ENCODE measurements around the gene DHTKD1.
"Not testable (repeated sequence)": the region's sequence is repeated elsewhere in the genome, so short reads cannot be mapped to it uniquely, and the experiment has no call there.

Gene DHTKD1

DNA sequence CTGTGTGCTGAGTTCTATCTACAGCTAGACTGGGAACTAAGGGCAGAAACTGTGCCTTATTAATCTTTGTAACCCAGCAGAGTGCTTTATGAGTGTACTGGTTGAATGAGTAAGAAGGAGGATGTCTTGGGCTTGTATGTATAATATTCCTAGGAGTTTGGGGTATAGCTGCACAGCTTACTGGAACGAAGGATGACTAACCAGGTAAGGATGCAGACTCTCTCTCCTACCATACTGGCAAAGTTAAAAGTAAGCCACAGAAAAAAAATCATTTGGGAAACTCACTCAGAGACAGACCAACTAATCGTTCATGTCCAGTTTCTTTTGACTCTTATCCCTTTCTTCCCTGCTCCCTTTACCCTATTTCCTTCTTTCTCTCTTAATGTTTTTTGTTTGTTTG lies 1.4 kb upstream of the DHTKD1 start:
- DNase-seq (ENCODE audit: low read depth in 3 of 3), result no peak

- not testable (repeated sequence) for DNase-seq (ENCODE audit: low read depth in 3 of 3)
Observed at GRCh38 chr10:12071441-12071840, 2.7 kb downstream of the DHTKD1 start.

GRCh38 chr10:12073526-12073925 lies 4.8 kb downstream of the DHTKD1 start:
- no peak for DNase-seq (ENCODE audit: low read depth in 3 of 3)

DNA sequence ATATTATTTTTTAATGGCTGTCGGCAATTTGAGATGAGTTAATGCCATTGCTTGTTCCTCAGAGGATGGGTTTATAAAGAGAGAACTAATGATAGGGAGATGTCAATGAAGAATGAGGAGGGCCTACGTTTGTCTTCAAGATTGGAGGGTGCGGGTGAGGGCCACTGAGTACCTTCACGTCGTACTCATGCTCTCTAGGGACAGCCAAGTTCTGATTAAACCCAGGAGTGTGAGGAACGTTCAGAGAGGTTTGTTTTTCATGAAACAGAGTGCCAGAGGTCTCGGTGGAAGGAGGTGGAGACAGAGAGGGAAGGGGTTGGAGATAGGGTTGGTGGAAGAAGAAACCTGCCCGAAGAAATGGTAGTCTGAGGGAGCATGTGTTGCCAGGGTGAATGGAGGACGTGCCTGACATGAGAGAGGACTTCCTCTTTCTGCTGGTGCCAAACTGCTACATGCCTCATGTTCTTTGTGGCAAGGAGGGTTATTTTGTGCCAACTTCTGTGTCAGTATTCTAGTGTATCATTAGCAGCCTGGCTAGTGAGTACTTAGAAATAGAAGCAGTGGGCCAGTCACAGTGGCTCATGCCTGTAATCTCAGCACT lies 8.9 kb downstream of the DHTKD1 start:
- no peak for DNase-seq (ENCODE audit: low read depth in 3 of 3)

- no peak for DNase-seq (ENCODE audit: low read depth in 3 of 3)
Observed at GRCh38 chr10:12081470-12081869, 12.7 kb downstream of the DHTKD1 start.

GRCh38 chr10:12081879-12082557 lies 13.3 kb downstream of the DHTKD1 start:
- DNase-seq (ENCODE audit: low read depth in 3 of 3), result no peak

- DNase-seq (ENCODE audit: low read depth in 3 of 3), result no peak
Observed at GRCh38 chr10:12088919-12089318, 20.2 kb downstream of the DHTKD1 start.

GRCh38 chr10:12091421-12091820 lies 22.7 kb downstream of the DHTKD1 start:
- DNase-seq (ENCODE audit: low read depth in 3 of 3), result no peak

DNA sequence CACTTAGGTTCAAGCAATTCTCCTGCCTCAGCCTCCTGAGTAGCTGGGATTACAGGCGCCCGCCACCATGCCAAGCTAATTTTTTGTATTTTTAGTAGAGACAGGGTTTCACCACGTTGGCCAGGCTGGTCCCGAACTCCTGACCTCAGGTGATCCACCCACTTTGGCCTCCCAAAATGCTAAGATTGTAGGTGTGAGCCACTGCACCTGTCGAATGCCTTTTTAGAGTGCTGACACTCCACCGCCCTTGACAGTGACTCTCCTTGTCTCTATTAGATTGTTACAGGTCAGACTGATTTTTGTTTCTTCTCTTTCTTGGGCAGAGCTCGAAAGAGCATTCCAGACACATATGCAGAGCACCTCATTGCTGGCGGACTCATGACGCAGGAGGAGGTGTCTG lies 28.6 kb downstream of the DHTKD1 start:
- not testable (repeated sequence) for DNase-seq (ENCODE audit: low read depth in 3 of 3)

DNA sequence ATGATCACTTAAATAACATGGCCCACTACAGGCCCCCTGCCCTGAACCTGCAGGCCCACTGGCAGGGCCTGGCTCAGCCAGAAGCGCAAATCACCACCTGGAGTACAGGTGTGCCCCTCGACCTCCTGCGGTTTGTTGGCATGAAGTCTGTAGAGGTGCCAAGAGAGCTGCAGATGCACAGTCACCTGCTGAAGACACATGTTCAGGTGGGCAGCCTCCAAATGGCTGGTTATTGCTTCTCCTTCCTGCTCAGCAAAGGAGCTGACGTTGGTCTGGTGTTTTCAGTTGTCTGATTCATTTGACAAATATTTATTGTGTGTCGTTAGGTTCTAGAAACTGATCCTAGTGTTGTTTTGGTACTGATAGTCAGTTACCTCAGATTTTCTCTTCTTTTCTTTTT lies 29.0 kb downstream of the DHTKD1 start:
- no peak for DNase-seq (ENCODE audit: low read depth in 3 of 3)

GRCh38 chr10:12098966-12099365 lies 30.2 kb downstream of the DHTKD1 start:
- DNase-seq (ENCODE audit: low read depth in 3 of 3), result no peak

DNA sequence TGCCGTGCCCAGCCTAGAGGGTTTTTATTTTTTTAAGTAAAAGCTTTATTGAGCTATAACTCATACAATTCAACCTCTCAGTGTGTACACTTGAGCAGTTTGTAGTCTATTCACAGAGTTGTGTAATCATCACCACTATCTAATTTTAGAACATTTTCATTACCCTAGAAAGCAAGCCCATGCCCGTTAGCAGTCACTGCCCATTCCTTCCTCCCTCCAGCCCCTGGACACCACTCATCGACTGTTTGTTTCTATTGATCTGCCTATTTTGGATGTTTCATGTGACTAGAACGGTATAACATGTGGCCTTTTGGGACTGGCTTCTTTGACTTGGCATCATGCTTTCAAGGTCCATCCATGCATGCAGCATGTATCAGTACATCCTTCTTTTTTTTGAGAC lies 35.0 kb downstream of the DHTKD1 start:
- no peak for DNase-seq (ENCODE audit: low read depth in 3 of 3)

- no peak for DNase-seq (ENCODE audit: low read depth in 3 of 3)
Observed at GRCh38 chr10:12107781-12108180, 39.0 kb downstream of the DHTKD1 start.

DNA sequence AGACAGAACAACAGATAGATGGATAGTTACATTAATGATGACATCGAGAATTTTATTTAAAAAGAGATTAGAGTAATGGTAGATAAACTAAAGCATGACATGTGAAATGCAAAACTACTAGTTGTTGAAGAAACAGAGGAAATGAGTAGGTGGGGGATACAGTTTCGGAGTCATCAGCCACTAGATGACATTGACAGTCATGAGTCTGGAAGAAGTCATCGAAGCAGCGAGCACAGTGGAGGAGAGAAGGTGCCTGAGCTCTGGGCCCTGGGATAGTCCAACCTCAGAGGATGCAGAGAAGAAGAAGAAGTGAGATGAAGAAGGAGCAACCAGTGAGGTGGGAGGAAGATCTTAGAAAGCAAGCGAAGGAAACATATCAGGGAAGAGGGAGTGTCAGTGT lies 40.5 kb downstream of the DHTKD1 start:
- no peak for DNase-seq (ENCODE audit: low read depth in 3 of 3)

DNA sequence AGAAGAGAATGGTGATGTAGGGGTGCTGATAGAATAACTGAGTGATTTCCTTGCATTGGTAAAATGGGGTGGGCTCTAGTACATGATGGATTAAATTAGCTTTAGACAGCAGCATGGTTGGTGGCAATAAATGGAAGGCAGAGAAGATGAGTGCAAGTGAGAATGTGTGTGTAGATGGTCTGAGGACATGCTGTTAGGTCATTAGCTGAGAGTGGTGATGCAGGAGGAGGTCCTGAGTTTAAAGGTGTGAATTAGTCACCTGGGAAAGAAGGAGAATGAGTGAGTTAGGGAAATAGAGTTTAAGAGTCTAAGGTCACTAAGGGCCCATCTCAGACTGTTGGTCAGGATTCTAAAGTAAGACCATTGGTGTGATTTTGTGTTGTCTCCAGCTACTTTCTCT lies 42.8 kb downstream of the DHTKD1 start:
- DNase-seq (ENCODE audit: low read depth in 3 of 3), result no peak

DNA sequence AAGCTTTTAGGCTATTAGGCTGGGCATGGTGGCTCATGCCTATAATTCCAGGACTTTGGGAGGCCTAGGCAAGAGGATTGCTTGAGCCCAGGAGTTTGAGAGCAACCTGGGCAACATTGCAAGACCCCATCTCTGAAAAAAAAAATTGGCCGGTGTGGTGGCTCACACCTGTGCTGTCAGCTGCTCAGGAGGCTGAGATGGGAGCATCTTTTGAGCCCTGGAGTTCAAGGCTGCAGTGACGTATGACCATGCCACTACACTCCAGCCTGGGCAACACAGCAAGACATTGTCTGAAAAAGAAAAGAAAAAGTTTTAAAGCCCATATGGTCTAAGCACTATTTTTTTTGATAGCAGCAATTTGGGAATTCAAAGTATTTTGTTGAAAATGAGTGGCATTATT lies 44.9 kb downstream of the DHTKD1 start:
- DNase-seq (ENCODE audit: low read depth in 3 of 3), result no peak

DNA sequence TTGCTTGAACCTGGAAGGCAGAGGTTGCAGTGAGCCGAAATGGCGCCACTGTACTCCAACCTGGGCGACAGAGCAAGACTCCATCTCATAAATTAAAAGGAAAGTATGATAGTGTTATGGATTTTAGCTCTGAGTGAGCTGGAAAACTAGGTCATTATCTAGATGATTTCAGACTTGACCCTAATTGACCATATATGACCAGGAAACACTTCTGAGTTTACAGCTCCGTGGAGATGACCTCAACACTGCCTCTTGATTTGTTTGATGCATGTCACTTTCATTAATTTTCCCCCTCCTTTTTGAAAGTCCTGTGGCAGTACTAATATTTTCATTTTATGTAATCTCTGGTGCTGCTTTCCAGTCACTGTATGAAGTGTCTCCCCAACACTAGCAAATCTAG lies 52.9 kb downstream of the DHTKD1 start:
- no peak for DNase-seq (ENCODE audit: low read depth in 3 of 3)

DNA sequence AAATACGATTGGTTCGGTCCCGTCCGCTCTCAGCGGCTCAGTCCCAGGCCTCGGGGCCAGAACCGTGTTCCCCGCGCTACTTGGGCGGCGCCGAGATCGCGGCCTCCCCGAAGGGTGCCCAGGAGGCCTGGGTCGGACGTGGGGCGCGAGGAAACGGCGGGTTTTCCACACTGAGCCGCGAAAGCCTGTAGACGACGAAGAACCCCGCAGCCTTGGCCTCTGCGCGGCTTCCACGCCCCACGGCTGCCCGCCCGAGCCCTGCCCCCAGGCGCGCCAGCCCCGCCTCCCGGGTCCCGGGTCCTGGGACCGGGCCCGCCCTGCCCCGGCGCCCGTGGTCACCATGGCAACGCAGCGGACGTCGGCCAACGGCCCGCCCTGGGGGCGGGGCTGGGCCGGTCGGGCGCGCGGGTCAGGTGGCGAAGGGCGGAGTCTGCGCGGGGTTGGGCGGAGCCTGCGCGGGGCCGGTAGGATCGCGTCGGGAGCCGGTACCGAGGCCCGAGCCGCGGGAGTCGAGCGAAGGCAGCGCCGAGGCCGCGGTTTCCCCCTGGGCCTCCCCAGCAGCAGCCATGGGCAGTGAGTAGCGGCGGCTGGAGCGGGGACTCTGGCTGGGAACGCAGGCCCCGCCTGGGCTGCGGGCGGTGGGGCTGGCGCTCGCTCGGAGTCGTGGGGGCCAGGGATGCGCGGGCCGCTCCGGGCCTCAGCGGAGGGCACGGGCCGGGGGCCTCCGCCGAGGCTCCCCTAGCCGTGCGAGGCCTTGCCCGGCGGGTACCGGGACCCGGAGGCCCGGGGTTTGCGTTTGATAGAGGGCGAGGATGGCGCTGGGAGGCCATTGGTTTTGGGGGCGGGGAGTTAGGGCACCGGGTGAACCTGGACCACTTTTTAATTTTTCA lies 60.7 kb downstream of the DHTKD1 start, which contains the start of gene SEC61A2:
TSS of gene SEC61A2 (plus strand) at position 456 of the 890 bp plus-strand sequence. CDS start at position 567, 111 bp downstream.
- peak; percentile 92 to 100 (median 98) for DNase-seq (ENCODE audit: low read depth in 3 of 3)

DNA sequence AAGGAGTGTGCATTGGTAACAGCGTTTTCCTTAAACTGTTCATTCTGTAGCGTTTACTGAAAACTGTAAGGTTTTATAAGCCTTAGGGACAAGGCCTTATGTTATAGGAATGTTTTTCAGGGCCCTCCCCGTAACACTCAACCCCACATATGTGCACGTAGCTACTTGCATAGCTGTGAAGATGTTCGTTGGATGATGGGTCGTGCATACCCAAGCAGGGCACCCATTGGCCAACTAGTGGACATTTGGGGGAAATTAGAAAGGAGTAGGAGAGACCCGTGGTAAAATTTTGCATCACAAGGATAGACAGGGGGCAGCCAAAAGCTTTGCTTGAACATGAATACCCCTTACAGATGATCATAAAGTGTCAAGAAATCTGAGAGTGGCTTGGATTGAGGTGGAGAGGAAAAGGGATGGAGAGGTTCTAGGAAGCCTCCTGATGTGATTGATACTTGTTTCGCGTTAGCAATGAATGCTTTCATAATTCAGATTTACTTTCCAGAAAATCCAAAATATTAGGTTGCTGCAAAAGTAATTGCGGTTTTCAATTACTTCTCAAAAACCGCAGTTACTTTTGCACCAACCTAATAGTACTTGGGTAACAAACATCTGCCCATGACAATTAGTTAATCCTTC lies 61.6 kb downstream of the DHTKD1 start:
- DNase-seq (ENCODE audit: low read depth in 3 of 3), result no peak

DNA sequence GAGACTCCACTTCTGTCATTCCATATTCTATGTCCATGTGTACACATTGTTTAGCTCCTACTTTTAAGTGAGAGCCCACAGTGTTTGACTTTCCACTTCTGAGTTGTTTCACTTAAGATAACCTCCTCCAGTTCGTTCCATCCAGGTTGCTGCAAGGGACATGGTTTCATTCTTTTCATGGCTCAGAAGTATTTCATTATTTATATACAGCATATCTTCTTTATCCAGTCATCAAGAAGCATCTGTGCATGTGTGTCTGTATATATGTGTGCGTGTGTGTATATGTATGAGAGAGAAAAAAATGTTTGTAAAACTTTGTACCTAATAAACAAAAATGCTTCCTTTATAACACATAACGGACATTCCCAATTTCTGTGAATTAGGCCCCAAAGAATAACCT lies 66.9 kb downstream of the DHTKD1 start:
- DNase-seq (ENCODE audit: low read depth in 3 of 3), result no peak

- DNase-seq (ENCODE audit: low read depth in 3 of 3), result no peak
Observed at GRCh38 chr10:12140038-12140437, 71.3 kb downstream of the DHTKD1 start.

- DNase-seq (ENCODE audit: low read depth in 3 of 3), result no peak
Observed at GRCh38 chr10:12144538-12144937, 75.8 kb downstream of the DHTKD1 start.

All from stimulated activated CD4-positive, alpha-beta T cell treated with anti-CD3 and anti-CD28 coated beads, TNF-alpha, amount 100 ng/mL, for 48 hours (primary cell).